CD4-positive, alpha-beta T cell treated with Interleukin-4 for 4 hours (primary cell): ENCODE results near the gene SNX8.
A peak's percentile ranks its signal among the peaks of the same experiment; 100 is the strongest.

Experiments used
- DNase-seq: peaks from one replicate; pipeline ENCODE4 v3.0.0-alpha.2; 2020

SNX8 gene

DNA sequence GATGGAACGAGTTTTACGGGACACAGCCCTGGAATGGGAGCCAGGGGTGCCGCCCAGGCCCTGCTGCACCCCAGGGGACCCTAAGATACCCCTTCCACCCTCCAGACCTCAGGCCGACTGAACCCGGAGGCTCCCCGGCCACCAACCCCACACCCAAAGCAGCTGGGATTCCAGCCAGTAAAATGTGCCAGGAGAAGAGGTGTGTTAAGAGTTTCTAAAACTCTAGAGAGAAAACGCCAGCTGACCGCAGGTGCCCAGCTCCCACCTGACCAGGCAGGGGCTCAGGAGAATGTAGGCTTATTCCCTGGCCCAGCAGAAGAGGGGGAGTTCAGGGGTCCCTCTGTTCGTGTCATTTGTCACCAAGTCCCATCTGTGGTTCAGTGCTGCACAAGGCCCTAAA is 54.8 kb downstream of the SNX8 start:
- DNase-seq = no peak

DNA sequence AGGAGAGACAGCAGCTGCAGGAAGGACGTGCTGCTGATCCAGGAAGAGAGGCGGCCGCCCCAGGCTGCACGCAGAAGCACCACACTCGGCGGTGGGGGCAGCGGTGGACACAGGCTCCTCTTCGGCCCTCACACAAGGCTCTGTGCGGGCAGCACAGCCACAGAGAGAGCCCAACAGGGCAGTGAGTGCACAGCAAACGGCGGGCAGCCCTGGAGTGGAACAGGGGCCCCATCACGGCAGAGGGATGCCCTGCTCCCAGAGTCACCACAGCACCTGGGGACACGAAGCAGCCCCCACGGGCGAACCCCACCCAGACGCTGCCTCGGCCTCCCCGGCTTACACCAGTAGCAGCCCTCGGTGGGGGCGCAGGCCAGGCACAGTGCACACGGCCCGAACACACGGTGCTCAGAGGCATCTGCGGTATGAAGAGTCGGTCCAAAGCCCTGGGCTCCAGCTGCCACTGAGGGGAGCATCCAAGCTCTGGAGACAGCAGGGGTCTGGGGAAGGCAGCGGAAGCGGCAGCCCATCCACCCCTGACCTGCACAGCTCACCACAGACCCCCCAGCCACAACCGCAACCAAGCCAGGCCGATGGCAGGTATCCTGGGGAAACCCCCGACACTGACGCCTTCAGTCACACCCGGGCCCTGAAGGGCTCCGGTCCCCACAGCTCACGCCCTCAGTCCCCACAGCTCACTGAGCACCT is 55.4 kb downstream of the SNX8 start:
- no peak for DNase-seq

DNA sequence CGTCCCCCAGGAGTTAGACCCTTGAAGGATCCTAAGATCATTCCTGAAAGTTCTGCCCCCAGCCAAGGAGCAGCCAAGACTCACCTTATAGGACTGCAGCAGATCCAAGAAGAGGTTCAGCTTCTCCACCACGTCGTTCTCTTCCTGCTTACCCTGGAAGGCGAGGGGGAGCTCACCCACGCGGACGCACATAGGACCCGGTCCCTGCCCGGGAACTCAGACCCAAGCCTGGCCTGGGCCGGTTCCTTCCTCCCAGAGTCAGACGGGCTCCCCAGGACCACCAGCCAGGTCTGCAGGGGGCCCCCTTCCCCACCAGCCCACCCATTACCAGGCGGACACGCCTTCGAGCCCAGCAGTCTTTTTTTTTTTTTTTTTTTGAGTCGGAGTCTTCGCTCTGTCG is 56.6 kb downstream of the SNX8 start:
- no peak for DNase-seq

DNA sequence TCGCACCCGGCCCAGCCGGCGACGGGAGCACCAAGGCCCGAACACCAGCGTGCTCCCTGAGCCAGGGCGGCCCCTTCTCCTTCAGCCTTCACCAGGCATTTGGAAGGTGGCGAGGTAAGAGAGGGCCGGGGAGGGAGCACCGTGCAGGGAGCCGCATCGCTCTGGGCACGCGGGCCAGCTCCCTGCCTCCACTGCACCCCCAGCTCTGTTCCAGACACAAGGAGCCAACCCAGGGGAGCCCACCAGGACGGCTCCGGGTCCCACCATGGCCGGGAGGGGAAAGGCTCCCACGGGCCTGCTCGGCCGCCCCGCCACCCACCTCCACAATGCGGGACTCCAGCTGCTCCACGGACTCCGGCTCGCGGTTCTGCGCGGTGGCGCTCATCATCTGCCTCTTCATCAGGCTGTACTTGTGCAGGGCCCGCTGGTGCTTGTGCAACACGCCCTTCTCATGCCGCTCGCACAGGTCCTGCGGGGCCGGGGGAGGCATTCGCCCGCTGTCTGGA is 57.1 kb downstream of the SNX8 start:
- DNase-seq = no peak

DNA sequence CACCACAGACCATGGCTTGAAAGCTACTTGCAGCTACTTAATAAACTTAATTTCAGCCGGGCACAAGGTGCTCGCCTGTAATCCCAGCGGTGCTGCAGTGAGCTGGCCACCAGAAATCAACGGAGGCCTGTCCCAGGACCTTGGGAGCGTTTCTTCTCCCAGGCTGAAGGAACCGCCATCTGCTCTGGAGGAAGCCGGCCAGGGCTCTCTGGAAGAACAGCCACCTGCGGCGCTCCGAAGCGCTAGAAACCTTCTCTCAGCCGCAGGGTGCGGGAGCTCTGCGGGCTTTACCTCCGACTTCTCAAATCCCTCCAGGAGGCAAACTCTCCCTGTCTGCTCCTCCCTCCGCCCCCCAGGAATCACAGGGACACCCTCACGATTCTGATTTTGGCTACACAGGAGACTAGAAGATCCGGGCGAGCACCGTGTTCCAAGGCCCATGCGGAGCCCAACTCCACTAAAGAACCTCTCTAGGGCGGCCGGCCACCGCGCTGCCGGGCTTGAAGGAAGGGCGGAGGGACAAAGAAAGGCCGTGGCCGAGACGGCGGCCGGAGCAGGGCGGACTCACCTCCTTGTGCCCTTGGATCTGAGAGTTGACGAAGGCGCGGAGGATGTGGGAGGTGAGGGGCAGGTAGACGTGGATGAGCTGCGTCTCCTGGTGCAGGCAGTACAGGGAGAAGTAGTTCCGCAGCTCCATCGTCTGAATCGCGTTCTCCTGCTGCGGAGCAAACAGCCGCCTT is 57.8 kb downstream of the SNX8 start:
- no peak for DNase-seq

DNA sequence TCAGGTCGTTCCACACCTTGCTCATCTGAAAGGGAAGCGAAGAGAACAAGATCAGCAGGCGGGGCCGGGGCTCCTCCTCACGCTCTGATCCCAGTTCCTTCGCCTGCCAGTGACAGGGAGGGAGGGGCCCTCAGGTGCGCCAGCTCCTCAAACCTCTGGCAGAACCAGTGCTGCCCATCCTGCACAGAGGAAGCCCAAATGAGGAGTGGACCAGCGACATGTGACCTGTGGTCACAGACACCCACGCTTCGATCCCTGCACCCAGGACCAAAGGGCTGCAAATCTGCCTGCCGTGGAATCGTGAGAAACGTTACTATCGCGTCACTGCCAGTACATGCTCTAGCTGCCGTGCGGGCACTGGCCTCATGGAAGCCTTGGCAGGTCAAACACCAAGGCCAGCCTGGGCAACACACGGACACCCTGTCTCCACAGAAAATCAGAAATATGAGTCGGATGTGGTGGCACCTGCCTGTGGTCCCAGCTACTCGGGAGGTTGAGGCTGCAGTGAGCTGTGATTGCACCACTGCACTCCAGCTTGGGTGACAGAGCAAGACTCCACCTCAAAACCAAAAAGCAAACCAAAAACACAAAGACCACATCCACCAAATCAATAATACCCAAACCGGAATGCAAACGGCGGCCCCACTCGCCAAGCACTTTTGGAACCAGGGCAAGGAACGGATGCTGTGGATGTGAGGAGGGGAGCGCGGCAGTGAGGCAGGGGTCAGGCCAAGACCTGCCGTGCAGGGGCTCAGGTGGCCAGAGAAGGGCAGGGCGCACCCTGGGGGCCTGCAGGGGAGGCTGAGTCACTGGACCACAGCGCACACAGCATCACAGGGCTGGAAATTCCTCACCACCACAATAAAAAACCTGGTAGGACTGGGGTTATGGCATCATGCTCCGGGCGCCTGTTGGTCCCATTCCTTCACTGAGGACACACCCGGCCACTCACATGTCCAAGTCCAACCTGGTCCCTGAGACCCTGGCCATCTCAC is 58.8 kb downstream of the SNX8 start:
- DNase-seq = no peak

DNA sequence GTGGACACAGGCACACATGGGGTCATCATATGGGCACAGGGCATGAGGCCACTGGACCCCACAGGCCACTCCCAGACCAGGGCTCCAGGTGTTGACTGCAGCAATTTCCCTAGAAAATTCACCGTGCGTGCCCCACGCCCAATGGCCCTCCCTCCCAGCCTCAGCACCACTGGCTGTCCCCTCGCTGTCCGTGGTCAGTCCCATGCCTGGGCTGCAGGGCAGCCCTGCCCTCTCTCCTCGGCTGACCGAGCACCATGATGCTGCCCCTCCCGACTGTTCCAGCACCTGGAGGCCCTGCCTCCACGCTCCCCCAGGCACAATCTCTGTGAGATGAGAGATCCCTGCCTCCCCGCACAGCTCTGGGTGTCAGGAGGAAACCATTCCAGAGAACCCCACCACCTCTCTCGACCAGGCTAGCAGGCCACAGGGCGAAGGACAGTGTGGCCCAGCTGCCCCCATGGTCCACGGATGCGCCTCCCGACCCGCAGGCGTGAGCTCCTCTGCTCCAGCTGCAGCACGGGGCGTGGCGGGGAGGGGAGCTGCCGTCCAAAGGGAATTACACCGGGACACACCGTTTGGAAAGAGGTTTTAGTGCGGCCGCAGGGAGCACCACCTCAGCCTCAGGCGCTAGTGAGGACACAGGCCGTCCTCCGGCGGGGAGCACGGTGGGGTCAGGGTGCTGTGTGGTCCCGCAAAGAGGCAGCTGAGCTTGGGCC is 59.7 kb downstream of the SNX8 start:
- DNase-seq = no peak

DNA sequence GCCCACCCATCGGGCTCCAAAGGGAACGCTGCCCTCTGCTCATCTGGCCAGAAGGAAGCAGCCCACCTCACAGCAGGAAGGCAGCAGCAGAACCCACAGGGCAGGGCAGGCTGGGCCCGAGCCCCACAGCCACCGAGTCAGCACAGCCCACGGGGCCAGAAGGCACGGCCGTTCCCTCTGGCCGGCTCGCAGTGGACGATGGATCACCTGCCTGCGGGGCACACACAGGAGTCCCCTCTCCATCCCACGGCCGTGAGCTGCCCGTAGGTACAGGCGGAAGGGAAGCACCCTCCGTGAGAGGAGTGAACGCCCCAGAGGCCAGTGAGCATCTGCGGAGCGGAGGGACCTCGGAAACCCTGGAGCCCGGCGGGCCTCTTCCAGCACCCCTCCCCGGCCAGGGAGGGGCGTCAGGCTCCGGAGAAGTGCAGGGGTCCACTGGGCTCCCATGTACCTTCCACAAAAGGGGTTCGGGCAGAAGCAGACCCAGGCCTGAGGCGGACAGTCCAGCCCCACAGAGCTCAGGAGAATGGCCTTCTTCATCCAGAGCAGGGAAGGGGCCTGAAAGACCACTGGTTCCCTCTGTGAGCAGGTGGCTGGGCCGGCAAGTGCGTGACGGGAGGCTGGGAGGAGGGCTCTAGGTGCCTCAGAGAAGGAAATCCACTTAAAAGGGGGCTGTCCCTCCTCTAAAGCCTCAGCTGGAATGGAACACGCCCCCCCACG is 60.6 kb downstream of the SNX8 start:
- no peak for DNase-seq

DNA sequence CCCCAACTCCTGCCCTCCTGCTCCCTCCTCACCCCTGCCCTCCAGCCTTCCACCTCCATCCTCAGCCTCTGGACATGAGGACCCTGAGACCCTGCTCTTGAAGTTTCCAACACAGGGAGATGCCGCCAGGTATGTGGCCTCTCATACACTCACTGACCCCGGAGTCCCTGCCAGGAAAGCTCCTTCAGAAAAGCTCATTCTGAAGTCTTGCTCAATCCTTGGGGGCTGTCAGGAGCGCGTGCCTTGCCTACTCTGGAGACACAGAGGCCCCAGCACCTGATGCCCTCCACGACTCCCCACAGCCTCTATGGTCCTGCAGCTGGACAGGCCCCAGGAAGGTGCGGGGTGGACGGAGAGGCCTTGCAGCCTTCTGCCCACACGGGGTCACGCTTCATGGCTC is 61.2 kb downstream of the SNX8 start:
- no peak for DNase-seq

DNA sequence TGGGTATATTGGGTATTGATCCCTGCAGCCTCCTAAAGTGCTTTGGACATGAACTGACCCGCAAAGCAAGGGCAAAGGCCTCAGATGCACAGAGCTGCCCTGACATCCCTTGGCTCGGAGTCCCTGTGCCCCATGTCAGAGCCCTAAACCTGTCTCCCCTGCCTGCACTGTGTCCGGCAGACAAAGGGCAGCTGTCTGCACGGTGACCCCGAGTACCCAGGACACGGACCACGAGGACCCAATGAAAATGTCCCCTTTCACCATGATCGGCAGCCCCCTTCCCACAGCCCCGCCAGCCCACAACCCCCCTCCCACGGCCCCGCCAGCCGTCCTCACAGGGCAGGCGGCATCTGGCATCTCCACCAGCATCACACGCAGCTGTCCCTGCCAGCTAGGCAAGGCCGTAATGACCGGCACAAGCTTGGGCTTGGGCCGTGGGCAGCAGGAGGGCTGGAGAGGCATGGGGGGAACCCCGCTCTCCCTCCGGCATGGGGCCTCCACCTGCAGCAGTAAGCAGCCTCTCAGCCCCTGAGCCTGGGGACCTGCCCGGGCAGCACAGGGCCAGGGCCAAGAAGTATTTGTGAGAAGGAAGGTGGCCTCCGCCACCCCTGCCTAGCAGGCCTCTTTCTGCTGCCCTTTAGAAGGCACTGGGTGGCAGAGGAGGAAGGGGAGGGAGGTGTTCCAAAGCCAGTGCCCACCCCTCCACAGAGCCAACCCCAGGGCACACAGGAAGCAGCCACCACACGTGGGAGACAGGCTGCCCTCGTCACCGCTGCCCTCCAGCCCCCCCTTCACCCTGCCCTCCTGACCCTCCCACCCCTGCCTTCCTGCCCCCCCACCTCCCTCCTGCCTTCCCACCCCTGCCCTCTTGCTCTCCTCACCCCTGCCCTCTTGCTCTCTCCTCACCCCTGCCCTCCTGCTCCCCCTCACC is 62.1 kb downstream of the SNX8 start:
- no peak for DNase-seq

DNA sequence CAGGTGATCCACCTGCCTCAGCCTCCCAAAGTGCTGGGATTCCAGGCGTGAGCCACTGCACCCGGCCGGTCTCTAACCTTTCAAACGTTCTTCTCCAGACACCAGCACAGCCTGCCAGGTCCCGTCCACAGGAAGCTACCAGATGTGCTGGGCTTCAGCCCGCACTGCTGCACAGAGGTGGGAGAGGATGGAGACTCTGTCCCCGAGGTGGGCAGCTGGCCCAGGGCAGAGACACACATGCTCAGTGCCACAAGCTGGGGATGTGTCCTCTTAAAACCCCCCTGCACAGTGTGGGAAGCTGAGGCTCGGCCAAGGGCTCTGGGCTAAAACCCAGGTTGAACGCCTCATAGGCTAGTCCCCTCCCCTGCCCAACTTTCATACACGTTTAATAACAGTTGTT is 62.9 kb downstream of the SNX8 start:
- DNase-seq = no peak

DNA sequence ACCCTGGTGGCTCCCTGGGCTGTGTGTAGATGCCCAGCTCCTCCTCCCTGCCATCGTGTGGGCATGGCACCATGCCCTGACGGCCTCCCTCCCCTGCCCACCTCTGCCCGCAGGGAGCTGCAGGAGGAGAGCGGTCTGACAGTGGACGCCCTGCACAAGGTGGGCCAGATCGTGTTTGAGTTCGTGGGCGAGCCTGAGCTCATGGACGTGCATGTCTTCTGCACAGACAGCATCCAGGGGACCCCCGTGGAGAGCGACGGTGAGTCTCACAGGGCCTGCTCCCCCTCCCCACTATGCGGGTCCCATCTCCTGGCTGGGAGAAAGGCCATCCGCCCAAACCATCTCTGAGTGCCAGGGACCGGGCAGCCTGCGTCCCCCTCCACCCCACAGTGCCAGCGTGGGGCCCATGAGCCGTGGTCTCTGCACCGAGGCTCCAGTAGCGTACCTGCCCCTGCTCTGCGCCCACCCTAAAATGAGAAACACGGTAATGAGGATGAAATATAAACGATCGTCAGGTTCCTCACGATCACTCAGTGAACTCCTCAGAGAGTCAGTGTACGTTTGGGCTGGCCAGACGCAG is 64.4 kb downstream of the SNX8 start:
- DNase-seq = no peak

DNA sequence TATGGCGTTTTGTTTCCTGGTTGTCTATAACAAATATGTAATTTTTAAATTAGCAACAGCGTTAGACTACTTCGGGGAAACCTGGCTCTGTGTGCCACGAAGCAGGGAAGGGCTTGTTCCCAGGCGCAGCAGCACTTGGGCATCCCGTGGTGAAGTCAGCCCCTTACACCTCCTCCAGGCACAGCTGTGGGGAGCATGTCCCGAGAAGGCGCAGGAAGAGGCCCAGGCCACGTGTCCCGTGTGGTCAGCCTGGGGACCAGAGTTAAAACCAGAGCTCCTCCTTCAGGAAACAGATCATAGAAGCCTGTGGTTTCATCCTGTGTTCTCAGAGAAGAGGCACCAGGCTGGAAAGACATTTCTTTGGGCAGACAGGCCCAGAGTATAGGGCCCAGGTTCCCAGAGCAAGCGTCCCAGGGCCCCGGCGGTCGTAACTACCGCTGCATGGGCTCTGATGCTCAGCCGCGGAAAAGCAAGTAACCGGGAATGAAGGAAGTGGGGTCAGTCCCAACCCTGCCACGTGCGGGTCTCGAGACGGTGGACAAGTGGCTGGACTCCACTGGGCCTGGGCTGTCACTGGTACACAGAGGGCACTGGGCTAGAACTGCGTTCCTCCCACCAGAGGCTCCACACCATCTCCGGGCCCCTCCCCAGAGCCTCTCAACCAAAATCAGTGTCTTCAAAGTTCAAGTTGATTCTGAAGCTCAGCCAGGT is 65.1 kb downstream of the SNX8 start:
- peak; percentile 16 for DNase-seq

DNA sequence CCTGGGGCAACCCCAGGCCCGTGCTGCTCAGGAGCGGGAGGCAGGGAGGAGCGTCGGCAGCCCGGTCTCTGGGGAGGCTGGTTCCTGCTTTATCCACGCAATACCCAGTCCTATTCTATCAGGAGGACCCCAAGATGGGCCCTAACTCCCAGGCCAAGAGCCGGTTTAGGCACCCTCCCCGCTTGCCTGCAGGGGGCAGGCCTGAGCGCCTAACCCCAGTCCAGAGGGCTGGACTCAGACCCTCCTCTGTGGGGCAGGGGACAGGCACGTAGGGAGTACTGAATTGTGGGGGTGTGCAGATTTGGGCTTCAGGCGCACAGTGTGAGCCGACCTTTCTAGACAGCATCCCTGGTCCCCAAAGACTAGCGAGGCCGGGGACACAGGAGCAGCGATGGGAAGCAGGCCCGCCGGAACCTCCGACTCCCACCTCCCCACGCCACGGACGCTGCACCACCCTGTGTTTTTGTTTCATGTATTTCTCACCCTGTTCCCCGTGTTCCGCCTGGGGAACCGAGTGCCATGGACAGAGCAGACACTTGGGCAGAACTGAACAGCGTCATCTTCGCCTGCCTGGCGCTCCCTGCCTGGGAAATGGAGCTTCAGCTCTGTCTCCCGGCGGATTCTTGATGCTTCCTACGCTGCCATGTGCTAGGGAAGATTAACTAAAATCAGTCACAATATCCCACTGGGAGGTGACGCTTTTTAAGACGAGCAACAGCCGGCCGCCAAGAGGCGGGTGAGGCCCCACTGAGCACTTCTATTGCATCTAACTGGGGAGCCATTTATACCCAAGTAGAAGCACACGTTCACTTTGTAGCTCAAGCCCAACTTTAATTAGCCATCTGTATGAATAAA is 66.9 kb downstream of the SNX8 start:
- no peak for DNase-seq

DNA sequence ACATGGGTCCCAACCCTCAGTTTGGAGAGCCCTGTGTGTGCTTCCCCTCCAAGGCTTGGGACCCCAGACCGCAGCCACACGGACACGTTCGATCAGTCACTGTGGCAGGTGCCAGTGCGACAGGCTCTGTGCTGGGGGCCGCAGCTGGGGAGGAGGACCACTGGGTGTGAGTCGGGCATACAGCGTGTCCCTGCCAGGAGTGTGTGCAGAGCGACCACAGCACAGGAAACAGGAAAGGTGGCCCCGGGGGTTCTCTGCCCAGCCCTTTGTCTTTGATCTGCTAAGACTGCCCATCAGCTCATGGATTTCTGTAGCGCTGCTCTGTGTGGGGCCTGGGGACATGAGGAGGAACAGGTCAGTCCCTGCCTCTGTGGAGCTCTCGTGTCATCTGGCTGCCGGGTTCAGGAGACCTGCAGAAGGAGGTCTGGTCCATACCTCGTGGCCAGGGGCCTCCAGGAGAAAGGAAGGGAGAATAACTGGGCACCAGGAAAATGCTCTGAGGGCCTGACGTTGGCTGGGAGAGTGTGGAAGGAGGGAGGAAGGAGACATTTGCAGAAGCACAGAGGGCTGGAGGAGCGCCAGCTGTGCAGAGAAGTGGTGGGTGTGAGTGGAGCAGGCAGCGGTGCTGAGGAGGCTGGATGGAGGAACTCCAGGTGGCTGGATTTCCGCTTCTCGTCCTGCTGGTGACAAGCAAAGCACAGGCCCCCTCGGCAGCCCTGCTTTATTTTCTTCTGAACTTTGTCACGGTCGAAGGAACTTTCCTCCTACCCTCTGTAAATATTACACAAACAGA is 68.2 kb downstream of the SNX8 start:
- no peak for DNase-seq

DNA sequence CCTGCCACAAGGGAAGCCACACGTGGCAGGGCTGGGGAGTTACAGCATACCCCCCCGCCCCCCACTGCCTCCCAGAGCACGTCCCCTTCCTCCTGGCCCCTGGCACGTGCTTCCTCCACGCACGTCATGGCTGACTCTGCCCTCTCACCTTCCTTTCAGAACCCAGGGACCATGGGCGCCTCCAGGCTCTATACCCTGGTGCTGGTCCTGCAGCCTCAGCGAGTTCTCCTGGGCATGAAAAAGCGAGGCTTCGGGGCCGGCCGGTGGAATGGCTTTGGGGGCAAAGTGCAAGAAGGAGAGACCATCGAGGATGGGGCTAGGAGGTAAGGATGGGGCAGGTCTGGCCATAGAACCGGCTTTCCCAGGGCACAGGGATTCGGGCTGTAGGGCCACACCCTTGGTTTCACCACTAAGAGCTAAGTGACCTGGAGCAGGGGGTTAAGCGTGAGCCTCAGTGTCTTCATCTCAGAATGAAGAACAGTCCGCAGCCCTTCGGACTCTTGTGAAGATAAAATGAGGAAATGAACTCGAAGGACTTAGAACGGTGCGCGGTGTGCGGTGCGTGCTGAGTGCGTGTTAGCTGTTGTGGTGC is 69.7 kb downstream of the SNX8 start:
- DNase-seq = no peak

DNA sequence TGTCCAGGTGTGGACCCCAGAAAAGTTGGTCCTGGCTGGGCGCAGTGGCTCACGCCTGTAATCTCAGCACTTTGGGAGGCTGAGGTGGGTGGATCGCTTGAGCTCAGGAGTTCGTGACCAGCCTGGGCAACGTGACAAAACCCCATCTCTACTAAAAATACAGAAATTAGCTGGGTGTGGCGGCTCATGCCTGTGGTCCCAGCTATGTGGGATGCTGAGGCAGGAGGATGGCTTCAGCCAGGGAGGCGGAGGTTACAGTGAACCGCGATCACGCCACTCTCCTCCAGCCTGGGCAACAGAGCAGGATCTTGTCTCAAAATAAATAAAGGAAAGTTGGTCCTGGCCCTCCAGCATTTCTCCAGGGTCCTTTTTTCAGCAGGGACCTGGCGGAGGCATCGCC is 70.8 kb downstream of the SNX8 start:
- DNase-seq = no peak
